Cardiac fibroblast (primary cell): Measurements from ENCODE around the gene DCAF5.
"Not testable (repeated sequence)": the region's sequence is repeated elsewhere in the genome, so short reads cannot be mapped to it uniquely, and the experiment has no call there.

Experiments used
- DNase-seq, 2 donors: peaks; one replicate each; pipeline versions ENCODE4 v3.0.0 to v3.0.0-alpha.2; 2010; ENCODE audit warnings: low read depth in 2 of 2
- H3K4me3 ChIP-seq, 2 donors: replicated peaks in 1 of 2; 1 replicate in 1 of 2; 2 replicates in 1 of 2; pipeline ENCODE4 v1.5.1; 2011; ENCODE audit warnings: low read depth in 2 of 2, low read length in 2 of 2, mild to moderate bottlenecking in 2 of 2, moderate library complexity in 1 of 2
- TF ChIP-seq, protein P1 (sequence below): IDR thresholded peaks from one replicate; pipeline ENCODE4 v1.5.1; 2011; ENCODE audit warnings: low read depth, mild to moderate bottlenecking, low read length, inconsistent platforms

DCAF5 gene

DNA sequence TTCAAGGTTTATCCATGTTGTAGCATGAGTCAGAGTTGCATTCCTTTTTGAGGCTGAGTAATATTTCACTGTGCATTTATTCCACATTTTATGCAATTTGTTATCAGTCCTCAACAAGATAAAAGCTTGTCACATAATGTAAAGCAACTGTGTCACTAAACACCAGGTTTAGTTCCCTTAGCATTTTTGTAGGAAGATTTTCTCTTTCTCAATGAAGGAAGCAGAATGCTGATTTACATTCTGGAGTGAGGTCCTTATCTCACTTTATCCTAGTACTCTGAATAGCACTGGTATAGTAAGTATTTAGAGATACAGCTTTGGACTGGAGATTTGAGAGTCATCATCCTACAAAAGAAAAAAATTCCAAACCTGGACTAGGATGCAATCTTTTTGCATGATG is 28.6 kb upstream of the DCAF5 start:
- peak in 1 of 2 donors; percentile 8 for DNase-seq
- H3K4me3 ChIP-seq, result no peak overlapping the region
- TF ChIP-seq, protein P1, sequence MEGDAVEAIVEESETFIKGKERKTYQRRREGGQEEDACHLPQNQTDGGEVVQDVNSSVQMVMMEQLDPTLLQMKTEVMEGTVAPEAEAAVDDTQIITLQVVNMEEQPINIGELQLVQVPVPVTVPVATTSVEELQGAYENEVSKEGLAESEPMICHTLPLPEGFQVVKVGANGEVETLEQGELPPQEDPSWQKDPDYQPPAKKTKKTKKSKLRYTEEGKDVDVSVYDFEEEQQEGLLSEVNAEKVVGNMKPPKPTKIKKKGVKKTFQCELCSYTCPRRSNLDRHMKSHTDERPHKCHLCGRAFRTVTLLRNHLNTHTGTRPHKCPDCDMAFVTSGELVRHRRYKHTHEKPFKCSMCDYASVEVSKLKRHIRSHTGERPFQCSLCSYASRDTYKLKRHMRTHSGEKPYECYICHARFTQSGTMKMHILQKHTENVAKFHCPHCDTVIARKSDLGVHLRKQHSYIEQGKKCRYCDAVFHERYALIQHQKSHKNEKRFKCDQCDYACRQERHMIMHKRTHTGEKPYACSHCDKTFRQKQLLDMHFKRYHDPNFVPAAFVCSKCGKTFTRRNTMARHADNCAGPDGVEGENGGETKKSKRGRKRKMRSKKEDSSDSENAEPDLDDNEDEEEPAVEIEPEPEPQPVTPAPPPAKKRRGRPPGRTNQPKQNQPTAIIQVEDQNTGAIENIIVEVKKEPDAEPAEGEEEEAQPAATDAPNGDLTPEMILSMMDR, result no peak

GRCh38 chr14:69175130-69175529 is 22.2 kb upstream of the DCAF5 start:
- H3K4me3 ChIP-seq, result no peak overlapping the region
- TF ChIP-seq, protein P1, result no peak
- no peak for DNase-seq

DNA sequence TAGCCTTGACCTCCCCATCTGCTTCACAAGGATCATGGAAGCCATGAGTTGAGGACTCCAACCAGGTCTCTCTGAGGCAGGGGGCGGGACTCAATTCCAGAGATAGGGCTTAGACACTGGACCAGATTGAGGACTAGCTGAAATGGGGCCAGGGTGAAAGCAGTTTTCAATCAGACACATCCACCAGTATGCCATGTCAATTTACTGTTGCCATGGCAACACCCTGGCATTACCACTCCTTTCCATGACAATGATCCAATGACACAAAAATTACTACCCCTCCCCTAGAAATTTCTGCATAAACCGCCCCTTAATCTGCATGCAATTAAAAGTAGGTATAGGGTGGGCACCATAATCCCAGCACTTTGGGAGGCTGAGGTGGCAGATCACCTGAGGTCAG is 18.6 kb upstream of the DCAF5 start:
- DNase-seq, result no peak
- H3K4me3 ChIP-seq, result no peak overlapping the region
- TF ChIP-seq, protein P1, result no peak

- H3K4me3 ChIP-seq, result no peak overlapping the region
- TF ChIP-seq, protein P1, result no peak
- peak in 1 of 2 donors; percentile 28 for DNase-seq
Observed at GRCh38 chr14:69170839-69171238, 17.9 kb upstream of the DCAF5 start.

DNA sequence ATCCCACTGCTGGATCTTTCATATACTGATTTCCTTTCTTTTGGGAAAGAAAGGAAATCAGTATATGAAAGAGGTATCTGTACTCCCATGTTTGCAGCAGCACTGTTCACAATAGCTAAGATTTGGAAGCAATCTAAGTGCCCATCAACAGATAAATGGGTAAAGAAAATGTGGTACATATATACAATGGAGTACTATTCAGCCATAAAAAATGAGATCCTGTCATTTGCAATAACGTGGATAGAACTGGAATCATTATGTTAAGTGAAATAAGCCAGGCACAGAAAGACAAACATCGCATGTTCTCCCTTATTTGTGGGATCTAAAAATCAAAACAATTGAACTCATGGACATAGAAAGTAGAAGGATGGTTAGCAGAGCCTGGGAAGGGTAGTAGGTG is 12.9 kb upstream of the DCAF5 start:
- H3K4me3 ChIP-seq, DNase-seq: not testable (repeated sequence)

DNA sequence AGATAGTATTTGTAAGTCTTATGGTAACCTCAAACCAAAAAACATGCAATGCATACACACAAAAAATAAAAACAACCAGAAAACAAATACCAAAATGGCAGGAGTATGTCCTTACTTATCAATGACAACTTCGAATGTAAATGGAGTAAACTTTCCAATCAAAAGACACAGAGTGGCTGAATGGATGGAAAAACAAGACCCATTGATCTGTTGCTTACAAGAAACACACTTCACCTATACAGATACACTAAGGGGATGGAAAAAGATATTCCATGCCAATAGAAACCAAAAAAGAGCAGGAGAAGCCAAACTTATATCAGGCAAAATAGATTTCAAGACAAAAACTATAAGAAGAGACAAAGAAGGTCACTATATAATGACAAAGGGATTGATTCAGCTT is 8.7 kb upstream of the DCAF5 start:
- TF ChIP-seq, protein P1, result no peak
- H3K4me3 ChIP-seq, result no peak overlapping the region
- no peak for DNase-seq

- TF ChIP-seq, protein P1, result no peak
- no peak overlapping the region for H3K4me3 ChIP-seq
- DNase-seq, result no peak
Observed at GRCh38 chr14:69156224-69156623, 3.3 kb upstream of the DCAF5 start.

DNA sequence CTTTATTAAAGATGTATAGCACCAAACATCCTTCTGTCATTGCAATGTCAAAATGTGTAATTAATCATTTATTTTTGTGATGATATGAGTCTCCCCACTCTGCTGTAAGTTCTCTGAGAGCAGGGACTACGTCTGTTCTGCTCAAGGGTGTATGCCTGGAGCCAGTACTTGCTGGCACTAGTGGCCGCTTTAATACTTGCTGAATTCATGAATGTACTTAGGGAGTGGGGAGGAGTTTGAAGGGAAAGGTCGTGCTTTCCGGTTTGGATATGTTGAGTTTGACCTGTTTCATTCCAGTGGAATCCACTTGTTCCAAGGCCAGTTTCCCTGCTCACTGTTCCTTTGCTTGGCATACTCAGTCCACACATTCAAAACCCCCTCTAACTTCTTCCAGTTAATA is 1.9 kb upstream of the DCAF5 start:
- no peak overlapping the region for H3K4me3 ChIP-seq
- peak; percentile 14 to 61 for DNase-seq
- TF ChIP-seq, protein P1, result no peak
